ENCODE results near the gene KCNF1. TPM values are rescaled to one million over a fixed set of nuclear protein-coding genes. Genes with fewer than 3 reads are reported as not detected.
A peak's percentile ranks its signal among the peaks of the same experiment; 100 is the strongest.

KCNF1 gene
- total RNA-seq, 1 donor from 2014 or later, result 0.17 TPM

DNA sequence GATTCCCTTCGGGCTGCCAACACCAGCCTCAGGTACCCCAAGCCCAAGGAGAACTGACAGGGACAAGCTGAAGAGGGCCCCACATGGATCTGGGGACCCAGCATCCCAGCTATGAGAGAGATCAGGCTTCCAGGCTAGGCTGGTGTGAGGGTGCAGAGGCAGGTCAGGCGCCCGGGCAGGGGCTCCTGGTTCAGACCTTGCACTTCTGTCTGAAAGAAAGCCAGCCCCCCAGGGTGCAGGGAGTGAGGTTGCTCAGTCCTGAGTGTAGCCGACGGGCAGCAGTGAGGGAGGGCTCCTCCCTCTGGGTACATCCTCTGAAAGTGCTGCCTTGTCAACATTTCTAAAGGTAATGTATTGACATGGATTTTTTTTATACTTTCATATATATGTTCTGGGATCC, 33.1 kb downstream of the KCNF1 start:
- H3K4me3 ChIP-seq, result no peak overlapping the region
- TF ChIP-seq, protein P1, sequence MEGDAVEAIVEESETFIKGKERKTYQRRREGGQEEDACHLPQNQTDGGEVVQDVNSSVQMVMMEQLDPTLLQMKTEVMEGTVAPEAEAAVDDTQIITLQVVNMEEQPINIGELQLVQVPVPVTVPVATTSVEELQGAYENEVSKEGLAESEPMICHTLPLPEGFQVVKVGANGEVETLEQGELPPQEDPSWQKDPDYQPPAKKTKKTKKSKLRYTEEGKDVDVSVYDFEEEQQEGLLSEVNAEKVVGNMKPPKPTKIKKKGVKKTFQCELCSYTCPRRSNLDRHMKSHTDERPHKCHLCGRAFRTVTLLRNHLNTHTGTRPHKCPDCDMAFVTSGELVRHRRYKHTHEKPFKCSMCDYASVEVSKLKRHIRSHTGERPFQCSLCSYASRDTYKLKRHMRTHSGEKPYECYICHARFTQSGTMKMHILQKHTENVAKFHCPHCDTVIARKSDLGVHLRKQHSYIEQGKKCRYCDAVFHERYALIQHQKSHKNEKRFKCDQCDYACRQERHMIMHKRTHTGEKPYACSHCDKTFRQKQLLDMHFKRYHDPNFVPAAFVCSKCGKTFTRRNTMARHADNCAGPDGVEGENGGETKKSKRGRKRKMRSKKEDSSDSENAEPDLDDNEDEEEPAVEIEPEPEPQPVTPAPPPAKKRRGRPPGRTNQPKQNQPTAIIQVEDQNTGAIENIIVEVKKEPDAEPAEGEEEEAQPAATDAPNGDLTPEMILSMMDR (IDR thresholded peaks at IDR 0.05), result no peak
- no peak for ATAC-seq
- no peak overlapping the region for H3K27ac ChIP-seq
- H3K36me3 ChIP-seq, result no peaks in the 10 kb centered on the region
- peaks cover 13% of the 10 kb centered on the region for H3K27me3 ChIP-seq
- no peaks in the 10 kb centered on the region for H3K9me3 ChIP-seq
- intact Hi-C loops (cut with DNase I), result no loop called here
- DNase-seq, result peak; percentile 34
- no peaks in the 10 kb centered on the region for H3K4me1 ChIP-seq

DNA sequence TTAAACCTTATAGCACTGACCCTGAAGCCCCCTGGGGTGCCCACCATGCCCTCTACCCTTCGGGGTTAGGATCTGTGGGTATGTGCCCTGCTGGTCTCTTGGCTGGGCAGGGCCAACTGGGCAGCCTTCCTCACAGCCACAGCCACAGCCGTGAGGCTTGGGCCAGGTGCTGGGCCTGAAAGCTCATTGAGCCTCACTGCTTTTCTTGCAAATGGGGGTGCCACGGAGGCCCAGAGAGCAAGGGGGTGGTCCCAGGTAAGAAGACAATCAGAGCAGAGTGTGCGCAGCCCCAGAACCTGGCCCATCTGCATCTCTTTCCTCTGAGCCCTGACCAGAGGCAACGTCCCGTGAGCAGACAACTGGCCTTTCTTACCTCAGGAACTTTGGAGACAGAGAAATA, 34.7 kb downstream of the KCNF1 start:
- no peaks in the 10 kb centered on the region for H3K4me1 ChIP-seq
- intact Hi-C loops (cut with DNase I), result no loop called here
- H3K27me3 ChIP-seq, result peaks cover 13% of the 10 kb centered on the region
- no peaks in the 10 kb centered on the region for H3K9me3 ChIP-seq
- H3K4me3 ChIP-seq, result no peak overlapping the region
- DNase-seq (no peak), ATAC-seq (no peak)
- TF ChIP-seq, protein P1 (IDR thresholded peaks at IDR 0.05), result no peak
- H3K27ac ChIP-seq, result no peak overlapping the region
- no peaks in the 10 kb centered on the region for H3K36me3 ChIP-seq

GRCh38 chr2:10947005-10947440, 35.3 kb downstream of the KCNF1 start:
- DNase-seq (no peak), ATAC-seq (no peak)
- no peak overlapping the region for H3K4me3 ChIP-seq
- no peaks in the 10 kb centered on the region for H3K9me3 ChIP-seq
- H3K36me3 ChIP-seq, result no peaks in the 10 kb centered on the region
- peaks cover 13% of the 10 kb centered on the region for H3K27me3 ChIP-seq
- H3K27ac ChIP-seq, result no peak overlapping the region
- TF ChIP-seq, protein P1 (IDR thresholded peaks at IDR 0.05), result no peak
- intact Hi-C loops (cut with DNase I), result no loop called here
- no peaks in the 10 kb centered on the region for H3K4me1 ChIP-seq

DNA sequence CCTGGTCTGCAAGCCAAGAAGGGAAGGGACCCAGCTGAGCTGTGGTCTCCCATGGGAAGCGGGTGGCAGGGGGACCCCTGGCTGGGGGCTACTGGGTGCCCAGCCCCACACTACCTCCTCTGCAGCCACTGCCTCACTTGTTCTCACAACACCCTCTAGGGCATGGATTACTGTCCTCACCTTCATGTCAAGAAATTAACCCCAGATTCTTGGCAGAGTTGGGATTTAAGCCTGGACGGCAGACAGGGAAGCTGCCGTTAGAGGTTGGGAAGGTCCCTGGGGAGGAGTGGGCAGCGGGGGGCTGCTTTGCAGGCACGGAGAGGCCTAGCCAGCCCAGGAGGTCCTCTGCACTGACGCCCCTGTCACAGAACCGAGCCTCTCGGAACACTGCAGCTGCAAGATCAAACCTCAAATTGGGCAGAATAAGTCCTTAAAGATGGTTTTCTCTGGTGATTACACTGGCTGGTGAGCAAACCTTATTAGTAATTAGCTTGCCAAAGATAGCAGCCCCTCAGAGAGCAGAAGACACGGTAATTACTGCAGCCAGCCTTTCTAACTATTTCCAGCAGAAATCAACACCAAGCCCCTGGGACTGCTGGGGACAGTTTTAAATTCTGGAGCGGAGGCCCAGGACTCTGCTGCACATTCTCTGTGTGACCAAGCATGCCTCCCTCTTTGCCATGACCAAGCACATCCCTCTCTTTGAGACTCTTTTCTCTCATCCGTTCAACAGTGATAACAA, 35.9 kb downstream of the KCNF1 start:
- ATAC-seq (no peak), DNase-seq (no peak)
- Histone ChIP-seq H3K27me3 (peaks cover 13% of the 10 kb centered on the region), H3K4me3 (no peak overlapping the region), H3K9me3 (no peaks in the 10 kb centered on the region), H3K36me3 (no peaks in the 10 kb centered on the region), H3K4me1 (no peaks in the 10 kb centered on the region), H3K27ac (no peak overlapping the region)
- TF ChIP-seq, protein P1 (IDR thresholded peaks at IDR 0.05), result no peak
- intact Hi-C loops (cut with DNase I), result no loop called here

GRCh38 chr2:10948188-10948564, 36.4 kb downstream of the KCNF1 start:
- H3K27me3 ChIP-seq, result peaks cover 13% of the 10 kb centered on the region

More at GRCh38 chr2:10948188-10948564, 36.4 kb downstream of the KCNF1 start:
- intact Hi-C loops (cut with DNase I), result no loop called here
- no peak for DNase-seq
- Histone ChIP-seq H3K4me1 (no peaks in the 10 kb centered on the region), H3K36me3 (no peaks in the 10 kb centered on the region), H3K9me3 (no peaks in the 10 kb centered on the region), H3K27ac (no peak overlapping the region), H3K4me3 (no peak overlapping the region)
- TF ChIP-seq, protein P1 (IDR thresholded peaks at IDR 0.05), result no peak
- ATAC-seq, result no peak
